KOPT-K1 (cell line): ENCODE results near the gene MSI2.

Experiments used
- H3K27ac ChIP-seq: fragments of 200-600 bp; sonication (generic); 2 replicates; pipeline ENCODE4 v1.5.1; 2016; ENCODE audit warnings: antibody characterized with exemption, mild to moderate bottlenecking, low read depth, low read length; ENCODE audit not compliant: poor library complexity, severe bottlenecking
- H3K36me3 ChIP-seq: fragments of 200-600 bp; sonication (generic); 2 replicates; pipeline ENCODE4 v1.5.1; 2017; ENCODE audit warnings: antibody characterized with exemption, mild to moderate bottlenecking, low read length, moderate library complexity; ENCODE audit not compliant: insufficient read depth
- H3K9me3 ChIP-seq: fragments of 200-600 bp; sonication (generic); 2 replicates; pipeline ENCODE4 v1.5.1; 2017; ENCODE audit warnings: antibody characterized with exemption, low read length, mild to moderate bottlenecking; ENCODE audit not compliant: insufficient read depth, poor library complexity, severe bottlenecking

MSI2 gene

DNA sequence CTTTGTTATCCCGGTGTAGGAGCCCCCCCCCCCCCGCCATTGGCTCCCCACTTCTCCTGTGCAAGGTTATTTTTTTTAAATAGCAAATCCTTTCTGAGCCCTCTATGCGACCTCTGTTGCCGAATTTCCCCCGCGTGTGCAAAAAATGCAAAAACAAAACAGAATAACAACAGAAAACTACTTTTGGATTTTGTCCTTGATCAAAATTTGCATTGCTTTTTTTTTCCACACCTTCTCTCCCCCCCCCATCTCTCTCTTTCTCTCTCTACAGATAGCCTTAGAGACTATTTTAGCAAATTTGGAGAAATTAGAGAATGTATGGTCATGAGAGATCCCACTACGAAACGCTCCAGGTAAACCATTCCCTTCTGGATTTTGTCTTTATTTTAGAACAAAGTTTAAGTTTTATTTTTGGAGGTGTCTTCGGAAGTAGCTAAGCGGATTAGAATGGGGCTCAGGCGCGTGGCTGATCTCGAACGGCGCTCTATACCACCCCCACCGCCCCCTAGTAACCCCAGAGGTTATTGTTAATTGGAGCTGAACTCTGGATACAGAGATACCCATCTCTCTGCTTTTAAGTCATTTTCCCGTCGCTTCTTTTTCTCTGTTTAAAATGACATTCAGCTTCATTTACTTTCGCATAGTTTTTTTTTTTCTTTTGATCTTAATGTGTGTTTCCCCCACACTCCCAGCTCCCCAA is 1.0 kb downstream of the MSI2 start:
- no peaks in the 10 kb centered on the region for H3K9me3 ChIP-seq
- peaks cover 43% of the 10 kb centered on the region for H3K36me3 ChIP-seq
- H3K27ac ChIP-seq = peak overlapping the region; percentile 75

DNA sequence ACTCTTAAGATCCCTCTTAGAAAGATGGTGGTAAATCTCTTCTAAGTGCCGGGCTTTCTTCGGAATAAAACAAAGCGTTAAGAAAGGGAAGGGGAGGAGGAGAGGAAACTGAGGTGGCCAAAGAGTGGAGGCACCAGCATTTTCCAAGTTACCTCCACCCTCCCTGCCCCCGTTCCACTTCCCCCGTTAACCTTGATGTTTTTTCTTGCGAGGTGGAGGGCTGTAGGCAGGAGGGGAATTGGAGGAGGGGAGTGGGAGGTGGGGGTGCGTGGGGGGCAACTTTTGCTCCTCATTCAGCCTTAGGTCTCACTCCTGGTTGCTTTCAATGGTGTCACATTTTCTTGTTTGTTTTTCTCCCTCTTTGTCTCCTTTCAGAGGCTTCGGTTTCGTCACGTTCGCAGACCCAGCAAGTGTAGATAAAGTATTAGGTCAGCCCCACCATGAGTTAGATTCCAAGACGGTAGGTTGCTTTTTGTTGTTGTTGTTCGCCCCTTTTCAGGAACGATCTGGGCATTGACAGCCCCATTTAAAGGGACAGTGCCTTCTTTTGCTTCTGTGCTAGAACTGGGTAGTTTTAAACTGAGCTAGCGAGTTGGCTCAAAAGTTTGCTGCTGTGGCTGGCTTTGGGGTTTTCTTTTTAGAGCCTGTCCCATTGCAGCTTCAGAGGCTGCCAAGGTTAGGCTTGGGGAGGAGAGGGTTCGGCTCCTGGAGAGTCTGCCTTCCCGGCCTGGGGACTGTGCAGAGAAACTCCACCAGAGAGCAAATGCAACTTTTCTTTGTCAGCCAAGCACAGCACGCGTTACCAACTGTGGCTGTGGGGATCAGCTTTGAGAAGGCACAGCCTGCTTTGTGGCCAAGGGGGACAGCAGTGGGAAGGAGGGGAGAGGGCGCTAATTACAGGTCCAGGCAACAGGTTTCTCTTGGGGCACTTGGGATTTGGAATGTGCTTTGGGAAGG is 1.9 kb downstream of the MSI2 start:
- Histone ChIP-seq H3K9me3 (no peaks in the 10 kb centered on the region), H3K36me3 (peaks cover 51% of the 10 kb centered on the region), H3K27ac (peak overlapping the region; percentile 75)

DNA sequence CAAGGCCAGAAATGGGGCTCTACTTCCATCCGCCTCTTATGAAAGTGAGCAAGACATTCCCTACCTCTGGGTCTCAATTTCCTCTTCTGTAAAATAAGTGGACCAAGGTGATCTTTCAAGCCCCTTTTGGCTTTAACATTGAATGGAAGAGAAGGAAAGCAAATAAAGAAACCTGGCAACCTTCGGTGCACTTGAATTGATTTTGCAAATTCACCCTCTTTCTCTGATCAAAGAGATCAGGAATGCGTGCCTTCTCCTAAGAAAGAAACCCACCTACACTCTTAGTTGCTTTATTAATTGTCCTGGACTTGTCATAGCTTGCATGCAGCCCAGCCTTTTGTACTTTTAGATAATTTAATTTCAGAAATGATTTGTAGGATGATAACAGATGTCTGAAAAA is 3.0 kb downstream of the MSI2 start:
- Histone ChIP-seq H3K9me3 (no peaks in the 10 kb centered on the region), H3K27ac (peak overlapping the region; percentile 75), H3K36me3 (peaks cover 62% of the 10 kb centered on the region)

DNA sequence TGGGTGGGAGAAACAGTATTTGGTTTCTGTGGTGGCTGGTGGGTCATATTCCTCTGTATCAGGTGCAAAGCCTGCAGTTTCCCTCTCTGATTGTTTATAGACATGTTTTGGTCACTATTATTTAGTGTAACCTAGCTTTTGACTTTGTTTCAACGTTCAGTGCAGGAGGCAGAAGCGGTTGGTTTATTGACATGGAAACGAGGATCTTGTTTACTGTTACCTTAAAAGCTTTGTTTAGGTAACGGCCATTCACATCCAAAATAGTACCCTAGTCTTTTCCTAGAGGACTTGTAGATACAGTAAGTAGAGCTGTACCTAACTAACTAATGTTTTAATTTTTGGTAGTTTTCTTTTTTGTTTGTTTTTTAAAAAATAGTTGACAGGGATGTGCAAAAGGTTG is 3.5 kb downstream of the MSI2 start:
- H3K27ac ChIP-seq = peak overlapping the region; percentile 75
- no peaks in the 10 kb centered on the region for H3K9me3 ChIP-seq
- peaks cover 68% of the 10 kb centered on the region for H3K36me3 ChIP-seq

DNA sequence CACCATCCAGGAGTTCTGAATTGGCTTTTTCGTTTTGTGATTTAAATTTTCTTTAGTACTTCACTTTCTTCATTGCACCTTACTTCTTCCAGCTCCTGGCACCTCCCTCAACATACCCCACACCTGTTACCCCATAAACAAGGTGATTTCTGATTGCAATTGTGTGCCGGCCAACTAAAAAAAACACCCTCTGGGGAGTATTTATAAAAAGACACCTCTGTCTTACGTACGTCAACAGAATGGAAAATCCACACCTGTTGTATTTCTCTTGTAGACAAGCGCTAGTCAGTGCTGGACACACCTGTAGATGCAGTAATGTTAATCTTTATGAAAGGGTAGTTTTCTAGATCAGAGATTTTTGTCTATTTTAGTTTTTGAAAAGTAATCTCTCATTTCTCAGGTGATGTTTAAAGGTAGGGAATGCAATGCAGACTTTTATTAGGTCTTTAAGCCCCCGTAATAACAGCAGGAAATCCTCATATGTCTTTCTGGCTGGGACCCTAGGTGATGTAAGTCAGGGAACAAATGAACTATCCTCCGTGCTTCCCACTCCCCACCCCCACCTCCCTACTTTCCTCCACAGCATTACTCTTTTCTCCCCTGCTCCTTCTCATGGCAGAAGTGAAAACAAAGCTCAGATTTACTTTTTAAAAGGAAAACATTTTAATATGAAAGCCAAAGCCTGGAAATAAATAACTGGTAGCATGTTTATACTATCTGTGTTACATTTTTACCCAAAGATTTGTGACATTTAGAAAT is 4.2 kb downstream of the MSI2 start:
- H3K9me3 ChIP-seq = no peaks in the 10 kb centered on the region
- peaks cover 74% of the 10 kb centered on the region for H3K36me3 ChIP-seq
- peak overlapping the region; percentile 75 for H3K27ac ChIP-seq

DNA sequence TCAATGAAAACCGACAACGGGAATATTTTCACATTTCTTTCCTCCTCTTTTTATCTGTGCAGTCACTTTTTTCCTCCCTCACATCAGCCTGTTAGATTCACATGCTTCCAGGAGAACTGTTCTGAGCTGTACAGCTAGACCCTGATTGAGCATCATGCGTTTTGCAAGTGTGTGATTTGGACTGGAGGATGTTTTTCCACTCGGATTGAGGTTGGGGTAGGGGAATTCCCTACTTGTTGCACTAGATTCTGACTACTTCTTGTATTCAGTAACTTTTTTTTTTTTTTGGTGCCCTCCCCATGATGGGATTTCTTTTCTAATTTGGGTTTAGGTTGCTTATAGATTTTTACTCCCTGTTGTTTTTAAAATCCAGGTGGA is 4.8 kb downstream of the MSI2 start:
- Histone ChIP-seq H3K9me3 (no peaks in the 10 kb centered on the region), H3K36me3 (peaks cover 80% of the 10 kb centered on the region), H3K27ac (peak overlapping the region; percentile 75)

DNA sequence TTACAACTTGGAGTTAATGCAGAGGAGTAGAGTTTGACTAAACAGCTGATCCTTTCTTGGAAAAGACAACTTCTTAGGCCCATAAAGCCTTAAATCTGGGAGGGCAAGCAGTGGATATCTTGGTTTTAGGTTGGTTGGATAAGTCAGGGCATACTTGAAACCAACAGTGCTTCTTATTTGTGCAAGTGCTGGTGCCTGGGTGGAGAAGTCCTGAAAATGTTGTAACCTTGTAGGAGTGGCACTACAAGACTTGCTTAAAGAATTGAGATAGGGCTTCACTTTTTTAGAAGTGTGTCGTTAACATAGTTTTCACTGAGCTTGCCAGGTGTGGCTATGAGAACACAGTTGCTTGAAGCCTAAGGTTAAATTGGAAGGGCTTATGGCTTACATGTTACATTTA is 6.2 kb downstream of the MSI2 start:
- Histone ChIP-seq H3K9me3 (no peaks in the 10 kb centered on the region), H3K36me3 (peaks cover 93% of the 10 kb centered on the region), H3K27ac (no peak overlapping the region)

DNA sequence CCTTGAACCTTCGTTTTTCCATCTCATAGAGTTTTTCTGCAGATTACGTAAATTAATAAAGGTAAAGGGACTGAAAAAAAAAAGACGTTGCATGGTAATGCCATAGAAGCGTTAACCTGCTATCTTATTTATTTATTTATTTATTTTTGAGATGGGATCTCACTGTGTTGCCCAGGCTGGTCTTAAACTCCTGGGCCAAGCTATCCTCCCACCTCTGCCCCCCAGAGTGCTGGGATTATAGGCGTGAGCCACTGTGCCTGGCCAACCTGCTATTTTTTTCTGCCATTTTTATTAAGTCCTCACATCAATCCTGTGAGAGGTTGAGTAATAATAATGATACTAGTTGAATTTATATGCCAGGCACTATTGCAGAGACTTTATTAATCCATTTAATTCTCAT is 7.9 kb downstream of the MSI2 start:
- Histone ChIP-seq H3K9me3 (no peaks in the 10 kb centered on the region), H3K27ac (no peak overlapping the region), H3K36me3 (peaks cover 98% of the 10 kb centered on the region)

DNA sequence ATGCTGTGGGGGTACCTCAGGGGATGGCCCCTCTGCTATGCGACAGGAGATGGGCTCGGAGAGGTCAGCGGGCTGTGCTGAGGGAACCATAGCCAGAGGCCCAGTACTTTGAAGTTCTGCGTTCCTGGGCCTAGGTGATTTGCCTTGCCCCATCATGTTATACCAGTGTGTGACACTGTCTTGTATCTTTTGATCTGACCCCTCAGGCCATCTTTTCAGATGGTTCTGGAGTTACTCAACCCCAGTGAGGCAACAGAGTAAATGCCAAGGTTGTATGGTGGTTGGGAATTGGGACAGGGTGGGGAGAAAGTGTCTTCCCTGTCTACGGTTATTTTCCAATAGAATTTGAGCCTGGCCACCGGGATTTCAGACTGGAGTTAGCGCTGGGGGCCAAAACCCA is 8.5 kb downstream of the MSI2 start:
- Histone ChIP-seq H3K9me3 (no peaks in the 10 kb centered on the region), H3K36me3 (peaks cover 98% of the 10 kb centered on the region), H3K27ac (no peak overlapping the region)

DNA sequence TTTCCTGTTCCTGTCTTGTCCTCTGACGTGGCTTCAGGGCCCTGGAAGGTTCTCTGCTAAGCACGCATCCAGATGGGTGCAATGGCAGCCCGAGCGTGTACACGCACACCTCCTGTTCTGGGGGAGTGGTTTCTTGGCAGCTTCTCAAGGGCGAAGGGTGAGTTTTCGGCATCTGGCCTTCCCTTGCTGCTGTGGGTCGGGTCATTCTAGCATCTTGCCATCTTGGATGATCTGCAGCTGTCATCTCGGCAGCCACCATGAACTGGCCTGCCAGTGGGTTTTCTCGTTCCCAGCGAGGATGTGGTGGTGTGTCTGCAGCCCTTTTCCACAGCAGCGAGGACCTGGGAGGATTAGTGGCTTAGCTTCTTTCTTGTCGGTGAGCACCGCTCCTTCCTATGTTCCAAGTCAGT is 10.6 kb downstream of the MSI2 start:
- Histone ChIP-seq H3K27ac (no peak overlapping the region), H3K9me3 (no peaks in the 10 kb centered on the region), H3K36me3 (peaks cover 98% of the 10 kb centered on the region)

DNA sequence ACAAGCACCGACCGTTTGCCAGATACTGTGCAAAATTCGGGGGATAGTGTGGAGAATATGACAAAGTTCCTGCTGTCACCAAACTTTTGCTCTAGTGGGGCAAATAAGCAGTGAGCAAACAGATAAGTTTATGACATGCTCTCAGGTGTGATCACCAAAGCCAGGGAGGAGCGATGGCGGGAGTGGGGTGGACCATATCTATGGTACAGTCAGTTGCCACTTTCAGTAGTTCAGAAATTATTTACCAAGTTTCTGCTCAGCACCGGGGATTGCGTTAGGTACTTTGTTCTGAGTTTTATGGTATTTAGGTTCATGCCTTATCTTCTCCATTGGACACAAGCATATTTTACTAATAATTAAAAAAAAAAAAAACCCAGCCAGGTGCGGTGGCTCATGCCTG is 11.9 kb downstream of the MSI2 start:
- Histone ChIP-seq H3K36me3 (peaks cover 98% of the 10 kb centered on the region), H3K27ac (no peak overlapping the region), H3K9me3 (no peaks in the 10 kb centered on the region)

DNA sequence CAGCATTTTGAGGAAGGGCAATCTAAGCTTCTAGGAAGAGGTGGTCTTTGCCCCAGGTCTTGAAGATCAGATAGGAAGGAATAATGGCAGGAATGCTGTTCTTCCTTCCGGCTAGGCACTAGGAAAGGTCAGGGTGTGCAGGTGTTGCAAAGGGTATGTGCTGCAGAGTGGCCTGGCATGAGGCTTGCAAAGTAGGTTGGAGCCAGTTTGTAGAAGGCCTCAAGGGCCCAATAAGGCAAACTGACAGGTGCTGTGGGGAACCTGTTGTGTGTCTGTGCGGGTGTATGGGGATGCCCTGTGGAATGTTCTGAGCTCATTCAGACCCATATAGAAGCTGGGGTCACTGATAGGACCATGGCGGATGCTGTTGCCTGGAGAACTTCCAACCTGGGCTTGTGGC is 12.7 kb downstream of the MSI2 start:
- no peaks in the 10 kb centered on the region for H3K9me3 ChIP-seq
- H3K36me3 ChIP-seq = peaks cover 98% of the 10 kb centered on the region
- H3K27ac ChIP-seq = no peak overlapping the region

DNA sequence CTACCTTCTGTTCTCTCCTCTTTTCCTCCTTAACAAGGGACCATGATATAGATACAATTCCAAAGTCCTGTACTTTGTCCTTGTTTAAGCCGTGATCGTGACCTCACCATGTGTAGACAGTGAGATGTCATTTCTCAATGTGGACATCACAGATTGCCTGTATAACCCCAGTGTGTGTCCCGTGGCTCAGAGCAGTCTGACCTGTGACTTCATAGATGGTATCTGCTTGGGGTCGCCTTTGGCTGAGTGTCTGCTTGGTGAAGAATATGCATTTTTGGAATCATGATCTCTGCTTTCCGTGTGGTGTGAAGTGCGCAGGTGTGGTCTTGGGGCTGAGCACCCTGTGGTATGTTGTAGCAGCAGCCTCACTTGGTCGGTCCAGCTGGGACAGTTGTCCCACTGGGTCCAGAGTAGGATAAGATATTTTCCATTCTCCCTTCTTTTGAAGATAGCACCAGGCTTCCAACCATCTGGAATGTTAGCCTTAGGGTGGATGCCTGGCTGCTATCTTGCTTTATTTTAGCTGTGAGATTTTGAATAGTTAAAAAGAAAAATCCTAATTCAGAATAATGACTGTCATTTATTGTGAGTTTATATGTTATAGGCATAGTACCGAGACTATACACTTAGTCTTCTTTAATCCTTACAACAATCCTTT is 13.4 kb downstream of the MSI2 start:
- H3K36me3 ChIP-seq = peaks cover 98% of the 10 kb centered on the region
- H3K27ac ChIP-seq = no peak overlapping the region
- no peaks in the 10 kb centered on the region for H3K9me3 ChIP-seq

DNA sequence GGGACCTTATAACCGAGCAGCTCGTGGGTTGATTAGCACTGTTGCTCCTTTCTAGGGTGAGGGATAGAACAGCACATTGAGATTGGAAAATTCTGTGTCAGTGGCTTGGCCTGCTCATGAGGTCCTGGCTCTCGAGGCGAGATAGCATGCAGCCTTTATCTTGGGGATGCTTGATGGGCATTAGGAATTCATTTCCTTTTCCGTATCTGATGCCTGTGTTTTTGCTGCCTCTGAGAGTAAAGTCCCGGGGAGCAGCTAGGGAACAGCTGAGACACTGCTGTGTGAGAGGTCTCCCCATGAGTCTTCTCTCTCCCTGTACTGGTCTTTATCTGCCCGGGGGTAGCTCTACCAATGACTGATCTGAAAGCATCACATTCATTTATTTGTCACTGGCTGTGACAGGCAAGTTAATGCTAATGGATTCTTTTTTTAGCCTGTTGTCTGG is 14.5 kb downstream of the MSI2 start:
- H3K36me3 ChIP-seq = peaks cover 98% of the 10 kb centered on the region
- H3K9me3 ChIP-seq = no peaks in the 10 kb centered on the region
- H3K27ac ChIP-seq = no peak overlapping the region

DNA sequence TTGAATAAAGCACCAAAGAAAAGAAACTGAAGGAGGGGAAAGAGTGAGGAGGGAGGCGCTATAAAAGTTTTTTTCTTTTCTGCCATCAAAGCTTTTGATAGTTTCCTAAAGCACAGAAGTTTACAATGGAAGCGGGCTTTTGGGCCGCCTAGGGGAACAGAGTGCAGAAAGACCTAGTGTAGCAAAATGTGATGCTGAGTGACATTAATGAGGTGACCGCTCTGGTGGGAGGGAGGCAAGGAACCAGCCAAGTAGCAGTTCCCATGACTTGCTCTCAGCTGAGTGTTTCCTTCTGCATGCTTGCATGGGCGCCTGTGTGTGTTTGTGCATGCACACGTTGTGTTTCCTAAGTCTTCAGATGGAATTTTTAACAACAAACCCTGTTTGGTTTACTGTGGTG is 15.5 kb downstream of the MSI2 start:
- peaks cover 100% of the 10 kb centered on the region for H3K36me3 ChIP-seq
- no peak overlapping the region for H3K27ac ChIP-seq
- H3K9me3 ChIP-seq = no peaks in the 10 kb centered on the region
